NT2/D1 (cell line): Measurements from ENCODE around the gene MEOX2.

Experiments
- DNase-seq: peaks from one replicate; pipeline ENCODE4 v3.0.0-alpha.2; 2011; ENCODE audit warnings: low read depth, low spot score
- H3K27me3 ChIP-seq: 2 replicates; pipeline ENCODE4 v1.6.0; 2011; ENCODE audit warnings: mild to moderate bottlenecking; ENCODE audit not compliant: insufficient read length, insufficient read depth
- H3K36me3 ChIP-seq: 2 replicates; pipeline ENCODE4 v1.6.1; 2011; ENCODE audit warnings: mild to moderate bottlenecking, low read length, mixed read lengths; ENCODE audit not compliant: insufficient read depth, insufficient read length
- H3K4me1 ChIP-seq: 2 replicates; pipeline ENCODE4 v1.5.1; 2011; ENCODE audit not compliant: insufficient read depth, insufficient read length
- H3K4me3 ChIP-seq: 2 replicates; pipeline ENCODE4 v1.5.1; 2011; ENCODE audit warnings: low read depth; ENCODE audit not compliant: insufficient read length
- H3K9ac ChIP-seq: 2 replicates; pipeline ENCODE4 v1.6.0; 2011; ENCODE audit warnings: low read depth; ENCODE audit not compliant: insufficient read length
- H3K9me3 ChIP-seq: 2 replicates; pipeline ENCODE4 v1.5.1; 2011; ENCODE audit warnings: mild to moderate bottlenecking, low read length; ENCODE audit not compliant: insufficient read depth
- SUZ12 ChIP-seq: IDR thresholded peaks from 2 replicates; pipeline ENCODE4 v1.6.1; 2011; ENCODE audit not compliant: insufficient read length, insufficient read depth; ENCODE audit errors: extremely low read depth
- YY1 ChIP-seq: IDR thresholded peaks from 2 replicates; pipeline ENCODE4 v1.6.1; 2011; ENCODE audit not compliant: insufficient read length, insufficient read depth
- ZNF274 ChIP-seq: IDR thresholded peaks from 2 replicates; pipeline ENCODE4 v1.6.1; 2011; ENCODE audit warnings: mild to moderate bottlenecking, low read depth, low read length

The MEOX2 gene

DNA sequence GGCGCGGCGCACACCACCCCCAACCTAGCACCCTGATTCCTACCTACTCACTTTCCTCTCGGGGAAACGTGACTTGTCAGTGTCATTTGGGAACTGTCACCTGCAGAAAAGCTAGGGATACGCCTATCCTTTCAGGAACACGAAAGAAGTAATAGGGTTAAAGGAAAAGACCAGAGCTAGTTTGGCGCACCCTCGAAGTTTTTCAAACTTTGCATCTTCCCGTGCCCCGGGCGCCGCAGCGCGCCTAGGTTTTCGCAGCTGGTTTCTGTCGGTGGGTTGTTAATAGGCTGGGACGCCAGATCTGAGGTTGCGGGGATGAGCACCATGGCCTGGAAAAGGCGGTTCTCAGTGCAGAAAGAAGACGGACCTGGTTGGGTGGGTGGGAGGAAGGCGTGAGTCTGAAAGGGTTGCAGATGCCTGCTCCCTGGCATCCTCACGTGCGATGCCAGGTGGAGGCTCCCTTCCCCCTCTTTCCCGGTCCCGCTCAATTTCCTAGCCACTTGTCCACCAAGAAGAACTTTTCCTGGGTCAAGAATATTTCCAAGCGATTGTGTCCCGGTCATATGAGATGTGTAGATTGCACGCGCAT lies 568 bp upstream of the MEOX2 start:
- Histone ChIP-seq H3K4me3 (peak overlapping the region; percentile 21), H3K36me3 (no peaks in the 10 kb centered on the region), H3K27me3 (peaks cover 63% of the 10 kb centered on the region), H3K9ac (peak overlapping the region; percentile 7), H3K4me1 (no peaks in the 10 kb centered on the region), H3K9me3 (no peaks in the 10 kb centered on the region)
- TF ChIP-seq ZNF274 (no peak), YY1 (no peak), SUZ12 (no peak)
- DNase-seq: no peak

DNA sequence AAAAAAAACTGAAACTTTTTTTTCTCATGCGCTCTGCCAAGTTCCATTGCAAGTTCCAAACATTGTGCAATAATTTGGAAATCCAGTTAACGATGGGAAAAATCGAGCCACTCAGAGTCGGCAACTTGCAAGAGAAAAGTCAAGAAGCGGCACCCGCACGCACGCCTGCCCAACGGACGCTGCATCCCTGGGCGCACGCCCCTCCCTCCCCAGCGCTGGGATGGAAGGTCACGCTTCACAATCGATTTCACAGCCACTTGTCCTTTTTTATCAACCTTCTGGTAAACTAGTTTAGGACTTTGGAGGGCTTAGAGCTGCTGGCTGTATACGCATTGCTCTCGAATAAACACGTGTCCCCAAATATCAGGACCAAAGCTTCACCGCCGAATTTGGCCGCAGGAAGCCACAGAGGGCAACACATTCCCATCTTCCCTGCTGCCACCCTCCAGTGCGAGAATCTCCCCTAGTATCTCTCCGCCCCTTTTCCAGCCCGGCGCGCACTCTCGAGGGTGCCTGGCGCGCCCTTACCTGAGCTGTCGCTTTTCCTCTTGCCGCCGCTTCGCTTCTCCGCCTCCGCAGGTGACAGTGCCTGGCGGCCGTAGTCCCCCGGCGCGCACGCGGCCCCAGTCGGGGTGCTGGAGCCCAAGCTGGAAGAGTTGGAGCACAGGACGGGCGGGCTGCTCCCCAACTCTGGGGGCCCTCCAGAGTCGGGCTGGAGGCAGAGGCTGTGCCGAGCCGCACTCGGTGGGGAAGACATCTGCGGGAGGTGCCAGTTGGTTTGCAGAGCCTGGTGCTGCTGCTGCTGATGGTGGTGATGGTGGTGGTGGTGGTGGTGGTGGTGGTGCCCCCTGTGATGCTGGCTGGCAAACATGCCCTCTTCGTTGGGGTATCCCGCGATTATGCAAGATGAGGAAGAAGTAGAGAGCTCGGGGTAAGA lies 857 bp downstream of the MEOX2 start:
- Histone ChIP-seq H3K36me3 (no peaks in the 10 kb centered on the region), H3K4me3 (peak overlapping the region; percentile 46), H3K9me3 (no peaks in the 10 kb centered on the region), H3K27me3 (peaks cover 63% of the 10 kb centered on the region), H3K4me1 (no peaks in the 10 kb centered on the region), H3K9ac (peak overlapping the region; percentile 53)
- no peak for DNase-seq
- TF ChIP-seq YY1 (no peak), SUZ12 (peak; percentile 90), ZNF274 (no peak)

DNA sequence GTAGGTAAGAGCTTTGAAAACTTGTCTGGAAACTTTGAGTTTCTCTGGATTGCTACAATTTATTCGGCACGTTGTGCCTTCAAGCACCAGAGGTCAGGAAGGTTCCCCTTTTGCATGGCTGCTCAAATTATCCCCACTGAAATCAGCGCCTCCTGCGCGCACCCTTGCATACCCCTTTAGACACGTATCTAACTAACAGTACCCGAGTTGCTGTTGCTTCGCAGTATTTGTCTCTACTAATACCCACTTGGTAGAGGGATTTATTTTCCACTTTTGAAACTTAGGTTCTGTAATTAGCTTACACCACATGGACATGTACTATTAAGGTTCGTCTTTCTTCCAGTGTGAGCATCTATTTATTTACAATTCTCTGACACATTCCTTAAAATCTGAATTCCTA lies 1.6 kb downstream of the MEOX2 start:
- no peaks in the 10 kb centered on the region for H3K4me1 ChIP-seq
- H3K4me3 ChIP-seq: peak overlapping the region; percentile 46
- no peak overlapping the region for H3K9ac ChIP-seq
- no peak for DNase-seq
- H3K36me3 ChIP-seq: no peaks in the 10 kb centered on the region
- H3K27me3 ChIP-seq: peaks cover 63% of the 10 kb centered on the region
- TF ChIP-seq ZNF274: no peak
- TF ChIP-seq SUZ12: no peak
- TF ChIP-seq YY1: no peak
- no peaks in the 10 kb centered on the region for H3K9me3 ChIP-seq

DNA sequence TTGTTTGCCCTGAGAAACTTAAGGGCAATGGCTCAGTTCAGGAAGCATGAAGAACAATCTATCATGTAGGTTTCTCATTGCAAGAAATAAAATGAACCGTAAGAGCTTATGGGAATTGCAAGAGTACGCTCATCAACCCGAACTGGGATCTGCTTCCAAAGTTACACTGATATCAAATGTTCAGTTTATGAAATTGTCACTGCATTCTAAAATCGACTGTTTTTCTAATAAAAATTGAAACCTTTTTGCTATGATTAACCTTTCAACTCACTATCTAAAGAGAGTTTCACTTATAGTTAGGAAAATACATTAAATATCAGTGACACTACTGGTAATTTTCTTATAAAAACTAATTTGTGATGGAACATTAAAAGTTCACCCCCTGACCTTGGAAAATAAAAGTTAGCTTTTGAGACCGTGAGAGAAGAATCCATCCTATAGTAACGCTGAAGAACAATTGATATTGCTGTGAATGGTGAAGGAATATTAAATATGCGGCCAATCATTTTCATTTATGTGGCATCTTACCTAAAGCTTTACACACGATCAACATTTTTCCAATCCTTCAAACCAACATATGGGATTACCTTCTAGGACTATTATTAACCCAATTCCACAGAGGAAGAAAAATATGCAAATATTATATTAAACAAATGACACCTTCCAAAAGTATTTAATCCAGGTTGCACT lies 2.2 kb downstream of the MEOX2 start:
- Histone ChIP-seq H3K9me3 (no peaks in the 10 kb centered on the region), H3K4me3 (no peak overlapping the region), H3K36me3 (no peaks in the 10 kb centered on the region), H3K27me3 (peaks cover 61% of the 10 kb centered on the region), H3K4me1 (no peaks in the 10 kb centered on the region), H3K9ac (no peak overlapping the region)
- DNase-seq: no peak
- no peak for TF ChIP-seq ZNF274
- TF ChIP-seq SUZ12: no peak
- no peak for TF ChIP-seq YY1

DNA sequence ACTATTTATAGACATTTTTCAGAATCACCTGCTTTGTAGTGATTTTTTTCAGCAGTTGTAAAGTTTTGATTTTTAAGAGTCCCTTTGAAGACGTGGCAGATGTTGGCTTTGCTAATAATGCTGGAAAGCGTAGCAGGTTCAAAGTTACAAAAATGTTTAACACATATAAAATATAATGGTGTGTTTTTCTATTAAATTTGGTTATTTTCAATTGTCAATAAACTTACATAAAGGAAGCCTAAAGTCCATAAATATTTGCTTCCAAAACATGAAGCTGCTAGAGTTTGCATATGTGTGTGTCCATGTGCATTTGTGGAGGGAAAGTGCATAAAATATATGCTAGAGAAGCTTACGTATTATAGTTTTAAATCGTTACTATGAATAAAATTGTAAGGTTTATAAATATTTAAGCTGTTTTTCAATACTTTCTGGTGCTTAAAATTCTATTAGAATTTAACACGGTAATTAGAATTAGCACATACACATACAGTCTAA lies 3.7 kb downstream of the MEOX2 start:
- TF ChIP-seq YY1 (no peak), SUZ12 (no peak), ZNF274 (no peak)
- H3K4me1 ChIP-seq: no peaks in the 10 kb centered on the region
- no peaks in the 10 kb centered on the region for H3K36me3 ChIP-seq
- no peak overlapping the region for H3K4me3 ChIP-seq
- H3K9me3 ChIP-seq: no peaks in the 10 kb centered on the region
- no peak overlapping the region for H3K9ac ChIP-seq
- no peak for DNase-seq
- peaks cover 46% of the 10 kb centered on the region for H3K27me3 ChIP-seq

DNA sequence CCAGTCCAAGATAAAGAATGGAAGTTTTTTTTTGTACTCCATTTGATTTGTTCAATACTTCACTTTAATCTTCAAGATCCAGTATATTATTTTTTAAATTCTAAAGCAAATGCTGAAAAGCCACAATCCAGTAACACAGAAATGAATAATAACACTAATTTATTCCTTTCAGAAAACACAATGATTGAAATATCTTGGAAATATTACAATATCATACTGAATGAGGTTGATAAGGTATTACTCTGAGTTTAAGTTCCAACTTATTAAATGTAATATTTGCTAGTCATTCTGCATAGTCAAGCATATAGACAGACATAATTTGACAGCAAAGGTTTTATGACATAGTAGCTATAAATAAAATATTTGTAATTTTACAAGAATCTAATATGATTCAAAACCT lies 4.4 kb downstream of the MEOX2 start:
- Histone ChIP-seq H3K4me1 (no peaks in the 10 kb centered on the region), H3K9ac (no peak overlapping the region), H3K9me3 (no peaks in the 10 kb centered on the region), H3K4me3 (no peak overlapping the region), H3K36me3 (no peaks in the 10 kb centered on the region), H3K27me3 (peaks cover 39% of the 10 kb centered on the region)
- no peak for DNase-seq
- no peak for TF ChIP-seq ZNF274
- TF ChIP-seq SUZ12: no peak
- TF ChIP-seq YY1: no peak
